GM21423 (cell line): Measurements from ENCODE around the gene UBE2S.
A peak's percentile ranks its signal among the peaks of the same experiment; 100 is the strongest.
"Not testable (repeated sequence)": the region's sequence is repeated elsewhere in the genome, so short reads cannot be mapped to it uniquely, and the experiment has no call there.

ENCODE experiments used
- ATAC-seq: cut with Tn5 transposase; IDR thresholded peaks from one replicate; pipeline ENCODE4 v1.9.1; 2021; ENCODE audit warnings: mild to moderate bottlenecking, moderate library complexity; ENCODE audit not compliant: unreplicated experiment

UBE2S gene

GRCh38 chr19:55407550-55407799 is at the start of gene UBE2S:
UBE2S (minus strand) TSS chr19:55407788; CDS start chr19:55407589, 199 bp downstream.
- ATAC-seq: peak; percentile 16

GRCh38 chr19:55456347-55456746 is 48.8 kb upstream of the UBE2S start:
- ATAC-seq: no peak

- no peak for ATAC-seq
Observed at GRCh38 chr19:55455576-55456235, 48.1 kb upstream of the UBE2S start.

GRCh38 chr19:55454787-55455243 is 47.2 kb upstream of the UBE2S start:
- no peak for ATAC-seq

- ATAC-seq: no peak
Observed at GRCh38 chr19:55453511-55454260, 46.1 kb upstream of the UBE2S start.

- no peak for ATAC-seq
Observed at GRCh38 chr19:55452749-55453346, 45.3 kb upstream of the UBE2S start.

- no peak for ATAC-seq
Observed at GRCh38 chr19:55451965-55452748, 44.6 kb upstream of the UBE2S start.

GRCh38 chr19:55451163-55451964 is 43.8 kb upstream of the UBE2S start:
- no peak for ATAC-seq

- ATAC-seq: no peak
Observed at GRCh38 chr19:55449469-55449868, 41.9 kb upstream of the UBE2S start.

GRCh38 chr19:55448175-55448490 is 40.5 kb upstream of the UBE2S start:
- ATAC-seq: not testable (repeated sequence)

GRCh38 chr19:55447421-55448174 is 40.0 kb upstream of the UBE2S start:
- no peak for ATAC-seq

- no peak for ATAC-seq
Observed at GRCh38 chr19:55446060-55446459, 38.5 kb upstream of the UBE2S start.

- ATAC-seq: no peak
Observed at GRCh38 chr19:55444646-55445045, 37.1 kb upstream of the UBE2S start.

GRCh38 chr19:55443824-55444480 is 36.4 kb upstream of the UBE2S start:
- no peak for ATAC-seq

GRCh38 chr19:55443045-55443823 is 35.6 kb upstream of the UBE2S start, which contains the start of gene SHISA7:
SHISA7 (minus strand) TSS chr19:55443300; CDS start chr19:55442863, 437 bp downstream.
- no peak for ATAC-seq

GRCh38 chr19:55442372-55442961 is 34.9 kb upstream of the UBE2S start:
- ATAC-seq: no peak

- no peak for ATAC-seq
Observed at GRCh38 chr19:55441692-55442321, 34.2 kb upstream of the UBE2S start.

GRCh38 chr19:55441319-55441691 is 33.7 kb upstream of the UBE2S start:
- ATAC-seq: no peak
